DOHH2 (cell line): ENCODE data around the gene ACVR2A.

Experiments
- H3F3A ChIP-seq: fragments of 200-600 bp; sonication (generic), shearing (Covaris generic); 2 replicates; pipeline ENCODE4 v1.6.0; 2016; ENCODE audit warnings: antibody characterized with exemption, mild to moderate bottlenecking; ENCODE audit not compliant: control insufficient read depth, insufficient read depth
- H3K27ac ChIP-seq: fragments of 200-600 bp; sonication (generic); 2 replicates; pipeline ENCODE4 v1.5.1; 2014; ENCODE audit warnings: low read depth, mild to moderate bottlenecking, low read length, moderate library complexity
- H3K27me3 ChIP-seq: fragments of 200-600 bp; sonication (generic); 2 replicates; pipeline ENCODE4 v1.6.1; 2014; ENCODE audit warnings: mild to moderate bottlenecking, low read length, mixed read lengths; ENCODE audit not compliant: control insufficient read depth
- H3K36me3 ChIP-seq: fragments of 200-600 bp; sonication (generic); 2 replicates; pipeline ENCODE4 v1.6.1; 2014; ENCODE audit warnings: mild to moderate bottlenecking, low read length, moderate library complexity, mixed read lengths; ENCODE audit not compliant: control insufficient read depth
- H3K4me1 ChIP-seq: fragments of 200-600 bp; sonication (generic); 2 replicates; pipeline ENCODE4 v1.6.1; 2014; ENCODE audit warnings: mild to moderate bottlenecking, low read length, mixed read lengths; ENCODE audit not compliant: control insufficient read depth
- H3K4me2 ChIP-seq: fragments of 200-600 bp; sonication (generic); 2 replicates; pipeline ENCODE4 v1.6.0; 2014; ENCODE audit warnings: mild to moderate bottlenecking, low read length, moderate library complexity
- H3K4me3 ChIP-seq: fragments of 200-600 bp; sonication (generic); 2 replicates; pipeline ENCODE4 v1.5.1; 2014; ENCODE audit warnings: mild to moderate bottlenecking, low read length, mixed read lengths
- H3K79me2 ChIP-seq: fragments of 200-600 bp; sonication (generic); 2 replicates; pipeline ENCODE4 v1.6.1; 2014; ENCODE audit warnings: mild to moderate bottlenecking, low read length, mixed read lengths; ENCODE audit not compliant: control insufficient read depth
- H3K9me2 ChIP-seq: fragments of 200-600 bp; sonication (generic); replicated peaks from 2 replicates; pipeline ENCODE4 v1.6.1; 2014; ENCODE audit warnings: mild to moderate bottlenecking, low read length, mixed read lengths; ENCODE audit not compliant: control insufficient read depth
- H3K9me3 ChIP-seq: fragments of 200-600 bp; sonication (generic); 2 replicates; pipeline ENCODE4 v1.6.1; 2014; ENCODE audit warnings: antibody characterized with exemption, low read length, mixed read lengths; ENCODE audit not compliant: control insufficient read depth, insufficient read depth
- H4K20me1 ChIP-seq: fragments of 200-600 bp; sonication (generic); 2 replicates; pipeline ENCODE4 v1.6.0; 2014; ENCODE audit warnings: low read depth, mild to moderate bottlenecking, antibody characterized with exemption, low read length, moderate library complexity; ENCODE audit not compliant: control insufficient read depth, insufficient read depth
- CTCF ChIP-seq: fragments of 200-600 bp; sonication (generic); IDR thresholded peaks from one replicate; pipeline ENCODE4 v1.5.1; 2014; ENCODE audit warnings: antibody characterized with exemption, mild to moderate bottlenecking, low read depth, low read length; ENCODE audit not compliant: poor library complexity, severe bottlenecking
- EZH2phosphoT487 ChIP-seq: fragments of 200-600 bp; sonication (generic); IDR thresholded peaks from 2 replicates; pipeline ENCODE4 v1.6.1; 2017; ENCODE audit warnings: borderline replicate concordance, mild to moderate bottlenecking, antibody characterized with exemption, low read length, moderate library complexity, mixed read lengths

Gene ACVR2A

GRCh38 chr2:147916723-147917122 lies 71.9 kb downstream of the ACVR2A start:
- Histone ChIP-seq H3K27ac (no peak overlapping the region), H4K20me1 (no peaks in the 10 kb centered on the region), H3K36me3 (no peaks in the 10 kb centered on the region), H3F3A (no peaks in the 10 kb centered on the region), H3K9me3 (no peaks in the 10 kb centered on the region), H3K4me3 (no peak overlapping the region), H3K27me3 (no peaks in the 10 kb centered on the region), H3K4me2 (no peak overlapping the region), H3K4me1 (no peaks in the 10 kb centered on the region), H3K79me2 (no peaks in the 10 kb centered on the region), H3K9me2 (no peaks in the 10 kb centered on the region)
- TF ChIP-seq CTCF (no peak), EZH2phosphoT487 (no peak)

GRCh38 chr2:147917161-147917560 lies 72.3 kb downstream of the ACVR2A start:
- TF ChIP-seq CTCF = no peak
- TF ChIP-seq EZH2phosphoT487 = no peak
- Histone ChIP-seq H3K4me3 (no peak overlapping the region), H3K79me2 (no peaks in the 10 kb centered on the region), H3F3A (no peaks in the 10 kb centered on the region), H4K20me1 (no peaks in the 10 kb centered on the region), H3K27ac (no peak overlapping the region), H3K9me2 (no peaks in the 10 kb centered on the region), H3K4me2 (no peak overlapping the region), H3K27me3 (no peaks in the 10 kb centered on the region), H3K4me1 (no peaks in the 10 kb centered on the region), H3K9me3 (no peaks in the 10 kb centered on the region), H3K36me3 (no peaks in the 10 kb centered on the region)

- Histone ChIP-seq H4K20me1 (no peaks in the 10 kb centered on the region), H3K4me2 (no peak overlapping the region), H3K4me1 (no peaks in the 10 kb centered on the region), H3K4me3 (no peak overlapping the region), H3K36me3 (no peaks in the 10 kb centered on the region), H3K27me3 (no peaks in the 10 kb centered on the region), H3K9me3 (no peaks in the 10 kb centered on the region), H3K9me2 (no peaks in the 10 kb centered on the region), H3F3A (no peaks in the 10 kb centered on the region), H3K79me2 (no peaks in the 10 kb centered on the region), H3K27ac (no peak overlapping the region)
- TF ChIP-seq CTCF = no peak
- TF ChIP-seq EZH2phosphoT487 = no peak
Observed at GRCh38 chr2:147923846-147924245, 79.0 kb downstream of the ACVR2A start.

- H3K9me2 ChIP-seq = no peaks in the 10 kb centered on the region
- no peaks in the 10 kb centered on the region for H3K36me3 ChIP-seq
- H3K4me2 ChIP-seq = no peak overlapping the region
- TF ChIP-seq CTCF = no peak
- TF ChIP-seq EZH2phosphoT487 = no peak
- no peaks in the 10 kb centered on the region for H3K4me1 ChIP-seq
- no peaks in the 10 kb centered on the region; the same call in 1 of the 2 replicates for H3F3A ChIP-seq
- H3K4me3 ChIP-seq = no peak overlapping the region
- no peak overlapping the region for H3K27ac ChIP-seq
- no peaks in the 10 kb centered on the region for H3K79me2 ChIP-seq
- no peaks in the 10 kb centered on the region for H3K27me3 ChIP-seq
- no peaks in the 10 kb centered on the region for H4K20me1 ChIP-seq
- no peaks in the 10 kb centered on the region for H3K9me3 ChIP-seq
Observed at GRCh38 chr2:147924647-147925046, 79.8 kb downstream of the ACVR2A start.
